T-cell (primary cell): Measurements from ENCODE around the gene HTD2. TPM values are rescaled to one million over a fixed set of nuclear protein-coding genes. Genes with fewer than 3 reads are reported as not detected.

Experiments
- ATAC-seq, 4 experiments: fragments of 200-7000 bp in 3 of 4; fragments of 150-1000 bp in 1 of 4; cut with Tn5 transposase; replicated peaks in 1 of 4; 1 replicate in 3 of 4; 2 replicates in 1 of 4; pipeline ENCODE4 v1.10.0; 2021; ENCODE audit warnings: moderate library complexity in 3 of 4, mild to moderate bottlenecking in 2 of 4, moderate number of reproducible peaks in 1 of 4
- CTCF ChIA-PET, 2 donors: fragments of 300-600 bp; sonication (Branson Sonifier 250); formaldehyde crosslinking; loops; one replicate each; lab custom pipeline; 2022; ENCODE audit warnings: antibody characterized with exemption in 2 of 2; lab: Charles Lee
- POLR2A ChIA-PET, 2 donors: fragments of 300-600 bp; sonication (Branson Sonifier 250); formaldehyde crosslinking; loops; one replicate each; lab custom pipeline; 2022; ENCODE audit warnings: antibody characterized with exemption in 2 of 2; lab: Charles Lee
- DNase-seq, 35 experiments: peaks; one replicate each; pipeline versions ENCODE4 v3.0.0 to v3.0.0-alpha.2; 2013 to 2023
- H3K27ac ChIP-seq: one replicate; pipeline ENCODE4 v1.5.1; 2013; ENCODE audit warnings: low read length
- H3K27me3 ChIP-seq, 2 experiments: replicated peaks in 1 of 2; 1 replicate in 1 of 2; 2 replicates in 1 of 2; pipeline versions ENCODE4 v1.6.1 to v1.7.0; 2013; ENCODE audit warnings: low read length in 1 of 2, mixed read lengths in 1 of 2; ENCODE audit not compliant: control insufficient read depth in 2 of 2, insufficient read depth in 2 of 2; ENCODE audit errors: extremely low read depth in 1 of 2
- H3K36me3 ChIP-seq, 2 donors: 1 replicate in 1 of 2; 2 replicates in 1 of 2; pipeline versions ENCODE4 v1.6.1 to v1.7.0; 2013; ENCODE audit warnings: low read length in 1 of 2; ENCODE audit not compliant: control insufficient read depth in 2 of 2, insufficient read depth in 1 of 2; ENCODE audit errors: extremely low read depth in 1 of 2
- H3K4me1 ChIP-seq, 2 experiments: 1 replicate in 1 of 2; 2 replicates in 1 of 2; pipeline versions ENCODE4 v1.6.1 to v1.7.0; 2013; ENCODE audit warnings: low read length in 2 of 2, mixed read lengths in 1 of 2; ENCODE audit not compliant: insufficient read depth in 2 of 2, control insufficient read depth in 1 of 2; ENCODE audit errors: extremely low read depth in 1 of 2
- H3K4me3 ChIP-seq, 2 donors: 1 replicate in 1 of 2; 2 replicates in 1 of 2; pipeline versions ENCODE4 v1.5.1 to v1.7.0; 2013; ENCODE audit warnings: mild to moderate bottlenecking in 2 of 2, low read length in 1 of 2, moderate library complexity in 1 of 2; ENCODE audit not compliant: control insufficient read depth in 1 of 2; ENCODE audit errors: extremely low read depth in 1 of 2
- H3K9me3 ChIP-seq: 2 replicates; pipeline ENCODE4 v1.7.0; 2013
- H3K27ac Mint-ChIP-seq, 2 donors: one replicate each; pipeline ENCODE4 v1.8.0; 2020 to 2021; ENCODE audit warnings: mild to moderate bottlenecking in 2 of 2, mixed read lengths in 2 of 2
- H3K27me3 Mint-ChIP-seq, 2 donors: one replicate each; pipeline ENCODE4 v1.8.0; 2021 to 2022; ENCODE audit warnings: mixed read lengths in 2 of 2
- H3K36me3 Mint-ChIP-seq: one replicate; pipeline ENCODE4 v1.8.0; 2021; ENCODE audit warnings: mixed read lengths
- H3K4me1 Mint-ChIP-seq, 3 donors: one replicate each; pipeline ENCODE4 v1.8.0; 2020 to 2022; ENCODE audit warnings: mixed read lengths in 3 of 3, mild to moderate bottlenecking in 1 of 3
- H3K4me3 Mint-ChIP-seq, 3 donors: one replicate each; pipeline ENCODE4 v1.8.0; 2020 to 2022; ENCODE audit warnings: mild to moderate bottlenecking in 3 of 3, mixed read lengths in 3 of 3, moderate library complexity in 3 of 3
- H3K9me3 Mint-ChIP-seq, 3 donors: one replicate each; pipeline ENCODE4 v1.8.0; 2020 to 2022; ENCODE audit warnings: mixed read lengths in 3 of 3
- WGBS: methylation state at CpG from one replicate; pipeline ENCODE4 v1.1.5; 2013; ENCODE audit warnings: missing lambda C conversion rate; ENCODE audit not compliant: insufficient coverage; 5-methylcytosine and 5-hydroxymethylcytosine counted together
- total RNA-seq, 35 experiments: library from RNA in 6 of 35; stranded (reverse) in 6 of 35; fragments of 120-200 nt in 1 of 35; gene quantifications; one replicate each; pipeline versions ENCODE4 v1.2.1 to v1.2.4 and lab custom pipeline; 2013 to 2026

Gene HTD2
- total RNA-seq, 5 donors from 2014 or later (not counting 1 experiment from before 2014, with no cell fraction given): 7.3 to 10.0 (median 8.8) TPM

DNA sequence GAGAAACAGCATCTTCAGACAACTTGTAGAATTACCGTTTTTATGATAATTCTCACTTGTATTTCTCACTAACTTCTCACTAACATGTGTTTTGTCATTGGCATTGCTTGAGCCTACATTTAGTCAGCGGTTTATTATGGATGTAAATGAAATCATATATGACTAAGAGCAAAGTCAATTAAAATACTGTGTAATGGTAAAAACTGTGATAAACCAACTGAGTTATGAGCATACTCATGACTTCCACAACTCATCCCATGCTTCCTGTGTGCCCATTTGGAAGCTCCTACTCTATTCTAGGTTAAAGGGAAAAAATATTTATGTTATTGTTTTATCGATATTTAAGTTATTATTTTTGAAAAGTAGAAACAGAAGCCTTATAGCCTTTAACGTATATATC lies 39.1 kb downstream of the HTD2 start:
- Histone ChIP-seq H3K27me3 (no peaks in the 10 kb centered on the region), H3K36me3 (no peaks in the 10 kb centered on the region), H3K9me3 (no peaks in the 10 kb centered on the region), H3K4me1 (peaks cover 0 to 8% of the 10 kb centered on the region in 2 experiments), H3K27ac (no peak overlapping the region), H3K4me3 (no peak overlapping the region)
- peaks cover 25% of the 10 kb centered on the region for H3K36me3 Mint-ChIP-seq
- WGBS: no CpG with 5 or more reads among the region's 4 CpGs
- ATAC-seq (no peak), DNase-seq (no peak)
- H3K27ac Mint-ChIP-seq: no peak overlapping the region
- ChIA-PET CTCF (no interaction called here), POLR2A (interaction anchor here in 1 of 2 donors (0.5 kb wide), 1 partner anchor 21 kb away, joined by 7 read pairs; no protein-coding TSS in a partner anchor)
- H3K27me3 Mint-ChIP-seq: no peaks in the 10 kb centered on the region
- H3K4me1 Mint-ChIP-seq: peaks cover 19 to 42% (median 37%) of the 10 kb centered on the region in 3 donors
- no peaks in the 10 kb centered on the region for H3K9me3 Mint-ChIP-seq
- no peak overlapping the region for H3K4me3 Mint-ChIP-seq

DNA sequence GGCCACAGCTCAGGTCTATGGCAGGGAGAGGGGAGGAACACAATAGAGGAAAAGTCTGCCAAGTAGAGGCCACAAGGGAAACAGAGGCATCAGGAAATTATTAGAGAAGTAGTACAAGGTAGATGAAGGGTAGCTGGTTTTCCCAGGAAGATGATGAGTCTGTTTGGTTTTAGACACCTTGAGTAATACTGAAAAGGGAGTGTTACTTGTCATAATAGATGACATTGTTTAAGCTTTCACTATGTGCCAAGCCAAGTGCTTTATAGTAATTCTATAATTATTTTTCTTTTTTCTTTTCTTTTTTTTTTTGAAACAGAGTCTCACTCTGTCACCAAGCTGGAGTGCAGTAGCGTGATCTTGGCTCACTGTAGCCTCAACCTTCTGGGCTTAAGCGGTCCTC lies 40.0 kb downstream of the HTD2 start:
- CTCF ChIA-PET: interaction anchor here in 1 of 2 donors (0.9 kb wide), 1 partner anchor 26 kb away, joined by 5 read pairs; no protein-coding TSS in a partner anchor
- Histone ChIP-seq H3K27me3 (no peaks in the 10 kb centered on the region), H3K27ac (no peak overlapping the region), H3K4me3 (no peak overlapping the region), H3K4me1 (peaks cover 0 to 9% of the 10 kb centered on the region in 2 experiments), H3K9me3 (no peaks in the 10 kb centered on the region), H3K36me3 (no peaks in the 10 kb centered on the region)
- POLR2A ChIA-PET: no interaction called here
- H3K36me3 Mint-ChIP-seq: peaks cover 20% of the 10 kb centered on the region
- no peak overlapping the region for H3K4me3 Mint-ChIP-seq
- DNase-seq (no peak), ATAC-seq (no peak)
- no peak overlapping the region for H3K27ac Mint-ChIP-seq
- no peaks in the 10 kb centered on the region for H3K9me3 Mint-ChIP-seq
- peaks cover 25 to 43% (median 42%) of the 10 kb centered on the region in 3 donors for H3K4me1 Mint-ChIP-seq
- no peaks in the 10 kb centered on the region for H3K27me3 Mint-ChIP-seq
- no CpG with 5 or more reads among the region's 2 CpGs for WGBS

DNA sequence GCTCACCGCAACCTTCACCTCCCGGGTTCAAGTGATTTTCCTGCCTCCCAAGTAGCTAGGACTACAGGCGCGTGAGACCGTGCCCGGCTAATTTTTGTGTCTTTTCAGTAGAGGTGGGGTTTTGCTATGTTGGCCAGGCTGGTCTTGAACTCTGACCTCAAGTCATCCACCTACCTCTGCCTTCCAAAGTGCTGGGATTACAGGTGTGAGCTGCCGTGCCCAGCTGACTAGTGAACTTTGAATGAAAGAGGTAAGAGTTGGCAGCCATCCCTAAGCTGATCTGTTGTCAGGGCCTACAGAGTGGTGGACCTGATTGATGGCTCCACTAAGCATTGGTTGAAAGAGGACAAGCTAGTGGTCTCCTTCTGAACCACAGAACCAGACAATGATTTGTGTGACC lies 41.7 kb downstream of the HTD2 start:
- ChIA-PET POLR2A (interaction anchor here in 1 of 2 donors (0.5 kb wide), 1 partner anchor 34 kb away, joined by 4 read pairs; no protein-coding TSS in a partner anchor), CTCF (interaction anchor here in 1 of 2 donors (1.1 kb wide), 1 partner anchor 68 kb away, joined by 3 read pairs; no protein-coding TSS in a partner anchor)
- H3K9me3 ChIP-seq: no peaks in the 10 kb centered on the region
- no peaks in the 10 kb centered on the region for H3K9me3 Mint-ChIP-seq
- no peak overlapping the region for H3K27ac ChIP-seq
- no peak overlapping the region for H3K4me3 ChIP-seq
- peaks cover 0 to 9% of the 10 kb centered on the region in 2 experiments for H3K4me1 ChIP-seq
- H3K27me3 ChIP-seq: no peaks in the 10 kb centered on the region
- H3K36me3 ChIP-seq: no peaks in the 10 kb centered on the region
- ATAC-seq: no peak
- H3K4me3 Mint-ChIP-seq: no peak overlapping the region
- peaks cover 38 to 54% (median 48%) of the 10 kb centered on the region in 3 donors for H3K4me1 Mint-ChIP-seq
- no peak for DNase-seq
- H3K27me3 Mint-ChIP-seq: no peaks in the 10 kb centered on the region
- WGBS: no CpG with 5 or more reads among the region's 7 CpGs
- H3K36me3 Mint-ChIP-seq: peaks cover 24% of the 10 kb centered on the region
- no peak overlapping the region for H3K27ac Mint-ChIP-seq

DNA sequence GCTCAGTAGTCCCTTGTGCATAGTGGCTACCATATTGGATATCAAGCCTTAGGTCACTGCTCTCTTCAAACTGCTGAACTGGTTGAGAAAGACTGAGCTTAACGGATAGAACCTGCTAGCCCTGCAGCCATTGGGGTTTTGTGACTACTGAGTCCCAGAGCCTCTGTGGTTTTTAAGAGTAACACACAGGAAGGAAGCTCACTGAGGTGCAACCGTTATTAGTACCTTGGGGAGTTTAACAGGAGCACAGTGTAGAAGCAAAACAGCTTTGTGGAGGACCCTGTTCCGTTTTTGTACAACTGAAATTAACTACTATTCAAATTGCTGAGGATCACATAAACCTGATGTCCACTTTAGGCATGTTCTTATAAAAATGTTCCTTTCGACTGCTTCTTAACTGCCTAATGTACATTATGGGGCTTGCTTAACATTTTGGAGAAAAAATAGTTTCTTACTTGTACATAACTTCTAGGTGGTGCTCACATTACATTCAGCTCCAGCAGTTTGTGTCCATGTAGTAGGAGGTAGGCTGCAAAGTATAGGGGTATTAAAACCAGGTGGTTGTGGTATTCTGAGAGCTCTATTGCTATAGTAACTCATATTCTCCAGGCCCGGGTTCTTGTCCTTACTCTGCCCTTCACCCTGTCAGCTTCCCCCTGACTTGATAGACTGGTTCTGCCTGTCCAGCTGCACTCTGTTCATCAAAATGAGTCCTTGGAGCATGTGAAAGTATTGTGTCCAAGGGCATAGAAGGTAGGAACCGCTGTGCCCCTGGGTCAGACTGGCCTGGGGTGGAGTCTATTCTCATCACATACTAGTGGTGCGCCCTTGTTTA lies 43.7 kb downstream of the HTD2 start:
- Mint-ChIP-seq H3K27me3 (no peaks in the 10 kb centered on the region), H3K27ac (peak overlapping the region in 1 of 2 donors; percentile 37)

DNA sequence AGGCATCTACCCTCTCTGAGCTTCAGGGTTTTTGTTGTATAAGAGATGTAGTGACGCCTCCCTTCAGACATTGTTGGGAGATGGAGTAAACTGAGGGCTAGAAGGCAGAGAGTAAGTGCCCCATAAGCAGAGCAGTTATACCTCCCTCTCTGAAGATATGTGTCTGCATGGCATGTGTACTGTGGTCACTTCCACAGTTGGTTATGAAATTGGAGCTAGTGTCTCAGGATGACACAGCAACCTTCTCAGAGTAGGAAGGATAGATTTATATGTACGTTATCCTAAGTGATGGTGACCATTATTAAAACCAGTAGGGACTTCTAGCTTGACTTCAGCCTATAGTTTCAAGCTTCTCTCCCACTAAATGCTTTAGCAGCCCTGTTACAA lies 44.3 kb downstream of the HTD2 start:
- ChIA-PET CTCF (interaction anchor here in 1 of 2 donors (0.6 kb wide), 1 partner anchor 31 kb away, joined by 8 read pairs; no protein-coding TSS in a partner anchor), POLR2A (no interaction called here)
- Histone ChIP-seq H3K9me3 (no peaks in the 10 kb centered on the region), H3K36me3 (no peaks in the 10 kb centered on the region), H3K27ac (no peak overlapping the region), H3K4me3 (no peak overlapping the region), H3K4me1 (peaks cover 2 to 25% of the 10 kb centered on the region in 2 experiments), H3K27me3 (no peaks in the 10 kb centered on the region)
- H3K4me3 Mint-ChIP-seq: no peak overlapping the region
- peaks cover 52 to 62% (median 57%) of the 10 kb centered on the region in 3 donors for H3K4me1 Mint-ChIP-seq
- H3K9me3 Mint-ChIP-seq: no peaks in the 10 kb centered on the region
- no peaks in the 10 kb centered on the region for H3K27me3 Mint-ChIP-seq
- peaks cover 21% of the 10 kb centered on the region for H3K36me3 Mint-ChIP-seq
- no CpG with 5 or more reads among the region's 2 CpGs for WGBS
- peak overlapping the region in 1 of 2 donors; percentile 37 for H3K27ac Mint-ChIP-seq
- DNase-seq (no peak), ATAC-seq (no peak)

More for the DNA sequence above, 43.7 kb downstream of the HTD2 start:
- peaks cover 21% of the 10 kb centered on the region for H3K36me3 Mint-ChIP-seq
- peaks cover 52 to 58% (median 57%) of the 10 kb centered on the region in 3 donors for H3K4me1 Mint-ChIP-seq
- H3K4me3 ChIP-seq: no peak overlapping the region
- H3K9me3 Mint-ChIP-seq: no peaks in the 10 kb centered on the region
- H3K4me1 ChIP-seq: peaks cover 2 to 25% of the 10 kb centered on the region in 2 experiments
- ChIA-PET CTCF (interaction anchor here (0.5 to 0.8 kb wide), 5 partner anchors 11 to 289 kb away, joined by 3 to 8 read pairs (median 8); no protein-coding TSS in a partner anchor), POLR2A (interaction anchor here in 1 of 2 donors (0.7 kb wide), 1 partner anchor 71 kb away, joined by 3 read pairs; no protein-coding TSS in a partner anchor)
- WGBS: 0% methylated on average over 2 of the region's 7 CpGs
- H3K4me3 Mint-ChIP-seq: no peak overlapping the region
- no peaks in the 10 kb centered on the region for H3K9me3 ChIP-seq
- no peak for DNase-seq
- peak in 2 of 4 experiments; percentile 49 to 63 for ATAC-seq
- H3K36me3 ChIP-seq: no peaks in the 10 kb centered on the region
- no peaks in the 10 kb centered on the region for H3K27me3 ChIP-seq
- no peak overlapping the region for H3K27ac ChIP-seq

DNA sequence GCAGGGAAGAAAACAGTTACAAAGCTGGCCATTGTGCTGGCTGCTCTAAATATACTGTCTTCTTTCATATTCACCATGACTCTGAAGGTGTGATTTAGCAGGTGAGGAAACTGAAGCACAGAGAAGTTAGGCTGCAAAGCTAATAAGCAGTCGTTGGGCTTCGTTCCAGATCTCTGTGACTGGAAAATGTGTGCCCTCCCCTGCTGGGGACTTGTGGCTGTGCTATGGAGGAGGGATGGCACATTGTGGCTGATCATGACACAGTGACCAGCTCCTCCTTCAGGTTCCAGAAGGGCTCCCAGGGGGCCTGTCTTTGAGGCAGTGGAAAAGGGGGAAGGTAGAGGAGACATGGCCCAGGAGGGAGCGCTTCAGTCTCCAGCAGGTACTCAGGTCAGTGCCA lies 45.6 kb downstream of the HTD2 start:
- Histone ChIP-seq H3K9me3 (no peaks in the 10 kb centered on the region), H3K4me1 (peaks cover 2 to 25% of the 10 kb centered on the region in 2 experiments), H3K4me3 (no peak overlapping the region), H3K27me3 (no peaks in the 10 kb centered on the region), H3K36me3 (no peaks in the 10 kb centered on the region), H3K27ac (no peak overlapping the region)
- WGBS: 73% methylated on average over 3 of the region's 3 CpGs
- DNase-seq (no peak), ATAC-seq (no peak)
- Mint-ChIP-seq H3K27me3 (no peaks in the 10 kb centered on the region), H3K27ac (peak overlapping the region in 1 of 2 donors; percentile 48), H3K9me3 (no peaks in the 10 kb centered on the region), H3K4me1 (peaks cover 51 to 60% (median 53%) of the 10 kb centered on the region in 3 donors), H3K4me3 (no peak overlapping the region), H3K36me3 (peaks cover 15% of the 10 kb centered on the region)
- ChIA-PET CTCF (interaction anchor here in 1 of 2 donors (0.6 kb wide), 1 partner anchor 15 kb away, joined by 3 read pairs; no protein-coding TSS in a partner anchor), POLR2A (no interaction called here)
